NB4 (cell line): ENCODE data around the gene DUSP28.

ENCODE experiments used
- CTCF ChIP-seq: IDR thresholded peaks from one replicate; pipeline ENCODE4 v1.5.1; 2012; ENCODE audit warnings: low read depth, low read length
- MAX ChIP-seq: IDR thresholded peaks from 2 replicates; pipeline ENCODE4 v1.6.1; 2011; ENCODE audit warnings: low read depth, low read length
- POLR2A ChIP-seq: IDR thresholded peaks from 2 replicates; pipeline ENCODE4 v1.6.1; 2011; ENCODE audit warnings: mild to moderate bottlenecking; ENCODE audit not compliant: insufficient read length; ENCODE audit errors: extremely low read depth

- TF ChIP-seq POLR2A (no peak), CTCF (no peak), MAX (no peak)
Measured at GRCh38 chr2:240570531-240571313, 10.6 kb downstream of the DUSP28 start.
